Gastroesophageal sphincter (tissue), 4 donors: ENCODE data around the gene RNF126. TPM values are rescaled to one million over a fixed set of nuclear protein-coding genes. Genes with fewer than 3 reads are reported as not detected.

Experiments
- ATAC-seq: fragments of 150-250 bp; one replicate; pipeline ENCODE4 v1.9.1; 2016; ENCODE audit warnings: mild to moderate bottlenecking, moderate library complexity
- H3K27ac ChIP-seq, 4 donors: fragments of 200-600 bp; sonication (generic) in 3 of 4; 1 replicate in 3 of 4; 2 replicates in 1 of 4; pipeline ENCODE4 v1.5.1; 2016 to 2019
- H3K27me3 ChIP-seq: fragments of 200-600 bp; sonication (generic); one replicate; pipeline ENCODE4 v1.5.1; 2019
- H3K36me3 ChIP-seq, 2 donors: fragments of 200-600 bp; sonication (generic); one replicate each; pipeline ENCODE4 v1.5.1; 2019; ENCODE audit warnings: control low read depth in 1 of 2
- H3K4me1 ChIP-seq, 3 donors: fragments of 200-600 bp; sonication (generic); 1 replicate in 2 of 3; 2 replicates in 1 of 3; pipeline ENCODE4 v1.5.1; 2016 to 2019; ENCODE audit warnings: control low read depth in 2 of 3
- H3K4me3 ChIP-seq, 2 donors: fragments of 200-600 bp; sonication (generic); one replicate each; pipeline ENCODE4 v1.5.1; 2019; ENCODE audit warnings: mild to moderate bottlenecking in 1 of 2, moderate library complexity in 1 of 2
- H3K9me3 ChIP-seq, 3 donors: fragments of 200-600 bp; sonication (generic); one replicate each; pipeline ENCODE4 v1.5.1; 2017 to 2019; ENCODE audit warnings: control low read depth in 2 of 3
- CTCF ChIP-seq, 4 experiments: fragments of 200-600 bp in 2 of 4; fragments of 450-650 bp in 2 of 4; sonication (generic) in 1 of 4; IDR thresholded peaks; one replicate each; pipeline ENCODE4 v1.5.1; 2017 to 2019; ENCODE audit warnings: antibody characterized with exemption in 4 of 4, mild to moderate bottlenecking in 2 of 4, moderate library complexity in 2 of 4
- EP300 ChIP-seq: sonication (generic); formaldehyde crosslinking; IDR thresholded peaks from one replicate; pipeline ENCODE4 v1.6.1; 2017; ENCODE audit warnings: antibody characterized with exemption, mild to moderate bottlenecking
- POLR2A ChIP-seq, 2 donors: fragments of 450-650 bp; IDR thresholded peaks; one replicate each; pipeline ENCODE4 v1.6.1; 2017; ENCODE audit warnings: antibody characterized with exemption in 2 of 2, mild to moderate bottlenecking in 2 of 2, moderate library complexity in 1 of 2
- POLR2AphosphoS5 ChIP-seq: sonication (generic); formaldehyde crosslinking; IDR thresholded peaks from one replicate; pipeline ENCODE4 v1.6.1; 2017; ENCODE audit warnings: antibody characterized with exemption
- WGBS, 2 donors: methylation state at CpG; one replicate each; pipeline ENCODE4 v1.1.5; 2018; ENCODE audit warnings: low coverage in 1 of 2; 5-methylcytosine and 5-hydroxymethylcytosine counted together
- total RNA-seq, 4 donors: library from RNA; depleted of rRNA; stranded (reverse); fragments of >200 nt; gene quantifications; one replicate each; pipeline ENCODE4 v1.1.0, GENCODE V29; 2016

Gene RNF126
- total RNA-seq, 4 donors from 2014 or later, result 47.7 to 57.9 (median 52.0) TPM

- Histone ChIP-seq H3K27me3 (no peaks in the 10 kb centered on the region), H3K27ac (no peak overlapping the region), H3K9me3 (no peaks in the 10 kb centered on the region), H3K4me3 (no peak overlapping the region), H3K4me1 (peaks cover 0 to 7% (median 0%) of the 10 kb centered on the region in 3 donors), H3K36me3 (peaks cover 0 to 96% of the 10 kb centered on the region in 2 donors)
- ATAC-seq, result no peak
- 93% methylated on average over 2 of the region's 53 CpGs; no CpG with 5 or more reads in 1 of the 2 donors for whole genome bisulfite sequencing, 2 donors
- no peak for TF ChIP-seq EP300
Measured at GRCh38 chr19:648904-649801, 13.9 kb downstream of the RNF126 start.

GRCh38 chr19:648305-648704 is 14.7 kb downstream of the RNF126 start:
- no CpG with 5 or more reads among the region's 29 CpGs for WGBS, 2 donors
- peaks cover 0 to 87% of the 10 kb centered on the region in 2 donors for H3K36me3 ChIP-seq
- no peak overlapping the region for H3K27ac ChIP-seq
- TF ChIP-seq POLR2AphosphoS5 (no peak), EP300 (no peak), CTCF (IDR thresholded peaks at IDR 0.05) (no peak)
- no peaks in the 10 kb centered on the region for H3K4me1 ChIP-seq
- ATAC-seq, result no peak
- no peaks in the 10 kb centered on the region for H3K27me3 ChIP-seq
- H3K4me3 ChIP-seq, result no peak overlapping the region
- no peaks in the 10 kb centered on the region for H3K9me3 ChIP-seq

- Histone ChIP-seq H3K4me3 (no peak overlapping the region), H3K4me1 (no peaks in the 10 kb centered on the region), H3K27me3 (no peaks in the 10 kb centered on the region), H3K27ac (no peak overlapping the region), H3K36me3 (peaks cover 0 to 82% of the 10 kb centered on the region in 2 donors), H3K9me3 (no peaks in the 10 kb centered on the region)
- ATAC-seq, result no peak
- TF ChIP-seq EP300 (no peak), POLR2AphosphoS5 (no peak), CTCF (IDR thresholded peaks at IDR 0.05) (no peak)
- 77% methylated on average over 3 of the region's 52 CpGs; no CpG with 5 or more reads in 1 of the 2 donors for WGBS, 2 donors
Measured at GRCh38 chr19:647566-648284, 15.3 kb downstream of the RNF126 start.

- Histone ChIP-seq H3K9me3 (no peaks in the 10 kb centered on the region), H3K27me3 (no peaks in the 10 kb centered on the region), H3K4me1 (no peaks in the 10 kb centered on the region), H3K36me3 (peaks cover 0 to 74% of the 10 kb centered on the region in 2 donors), H3K27ac (no peak overlapping the region), H3K4me3 (no peak overlapping the region)
- WGBS, 2 donors, result 83% methylated on average over 10 to 11 of the region's 48 CpGs
- no peak for TF ChIP-seq POLR2A (IDR thresholded peaks at IDR 0.05)
- TF ChIP-seq EP300, result no peak
- TF ChIP-seq CTCF (IDR thresholded peaks at IDR 0.05), result no peak
- TF ChIP-seq POLR2AphosphoS5, result no peak
- ATAC-seq, result no peak
Measured at GRCh38 chr19:646779-647565, 16.0 kb downstream of the RNF126 start.
